Kidney (tissue), 14 donors: ENCODE measurements around the gene SLCO1B1. TPM values are rescaled to one million over a fixed set of nuclear protein-coding genes. Genes with fewer than 3 reads are reported as not detected.

Source experiments
- DNase-seq, 5 donors: peaks; one replicate each; pipeline ENCODE4 v3.0.0-alpha.2; 2013 to 2020
- FAIRE-seq: peaks from 2 replicates; lab custom pipeline; 2012; peaks lifted over from hg19 to GRCh38; lab: Jason Lieb, UNC
- H3K27ac ChIP-seq, 2 donors: one replicate each; pipeline ENCODE4 v1.7.0; 2013; ENCODE audit warnings: low read depth in 2 of 2, low read length in 2 of 2, inconsistent platforms in 1 of 2
- H3K27me3 ChIP-seq: one replicate; pipeline ENCODE4 v1.7.1; 2013; ENCODE audit warnings: low read length, inconsistent platforms; ENCODE audit not compliant: control insufficient read depth, insufficient read depth
- H3K36me3 ChIP-seq, 3 donors: one replicate each; pipeline versions ENCODE4 v1.7.0 to v1.7.1; 2013; ENCODE audit warnings: low read length in 3 of 3, control low read depth in 1 of 3, inconsistent platforms in 1 of 3; ENCODE audit not compliant: insufficient read depth in 3 of 3, control insufficient read depth in 2 of 3
- H3K4me1 ChIP-seq, 3 donors: one replicate each; pipeline versions ENCODE4 v1.7.0 to v1.7.1; 2013; ENCODE audit warnings: low read length in 3 of 3, inconsistent platforms in 1 of 3, low read depth in 1 of 3; ENCODE audit not compliant: control insufficient read depth in 2 of 3, insufficient read depth in 2 of 3
- H3K4me3 ChIP-seq, 3 donors: one replicate each; pipeline versions ENCODE4 v1.7.0 to v1.8.1; 2013; ENCODE audit warnings: low read length in 3 of 3, control low read depth in 1 of 3, inconsistent platforms in 1 of 3
- H3K9ac ChIP-seq, 3 donors: one replicate each; pipeline versions ENCODE4 v1.7.0 to v1.7.1; 2013; ENCODE audit warnings: low read length in 3 of 3, control low read depth in 1 of 3, inconsistent platforms in 1 of 3
- H3K9me3 ChIP-seq, 3 donors: one replicate each; pipeline versions ENCODE4 v1.7.0 to v1.7.1; 2013; ENCODE audit warnings: low read length in 3 of 3, control low read depth in 1 of 3, inconsistent platforms in 1 of 3; ENCODE audit not compliant: control insufficient read depth in 2 of 3, insufficient read depth in 1 of 3
- CTCF ChIP-seq: IDR thresholded peaks from 3 replicates; pipeline ENCODE4 v1.5.1; 2012; ENCODE audit warnings: mild to moderate bottlenecking, moderate library complexity, borderline replicate concordance; ENCODE audit not compliant: insufficient read depth; ENCODE audit errors: extremely low read depth
- intact Hi-C: fragments of 100-400 bp; cut with DNase I; formaldehyde crosslinking; loops from one replicate; pipeline ENCODE4 v1.11.1; 2022
- polyA plus RNA-seq: library from polyadenylated mRNA; stranded (reverse); fragments of 350-450 nt; fragmentation: Illumina TruSeq; extraction: RNeasy Lipid Tissue Mini Kit (QIAGEN cat#74804); gene quantifications from one replicate; pipeline ENCODE4 v1.2.3, GENCODE V29; 2014; ENCODE audit warnings: low read depth, low replicate concordance; ENCODE audit not compliant: insufficient read depth
- total RNA-seq: library from RNA; stranded (reverse); fragmentation: NEBNext Ultra II Directional; extraction: Animal tissue kit (Norgen Biotek cat#: 25700); gene quantifications from one replicate; pipeline ENCODE4 v1.2.1, GENCODE V29; 2021
- donor health status: control.
- donor health status: control.
- donor health status: control.
- donor health status: control.
- donor health status: control.
- donor health status: DM: yes; HTN: yes; CAD: no.
- donor health status: Normal renal cell carcinoma (clear cell type).

SLCO1B1 gene
- total and polyA plus RNA-seq, 2 donors from 2014 or later = not detected

GRCh38 chr12:21221778-21222177 is 90.8 kb downstream of the SLCO1B1 start:
- no peak for FAIRE-seq
- intact Hi-C loops = no loop called here
- no peaks in the 10 kb centered on the region for H3K4me1 ChIP-seq
- no peaks in the 10 kb centered on the region for H3K27me3 ChIP-seq
- H3K9me3 ChIP-seq = no peaks in the 10 kb centered on the region
- H3K9ac ChIP-seq = no peak overlapping the region
- H3K27ac ChIP-seq = no peak overlapping the region
- TF ChIP-seq CTCF = no peak
- DNase-seq = no peak
- H3K36me3 ChIP-seq = no peaks in the 10 kb centered on the region
- H3K4me3 ChIP-seq = no peak overlapping the region

DNA sequence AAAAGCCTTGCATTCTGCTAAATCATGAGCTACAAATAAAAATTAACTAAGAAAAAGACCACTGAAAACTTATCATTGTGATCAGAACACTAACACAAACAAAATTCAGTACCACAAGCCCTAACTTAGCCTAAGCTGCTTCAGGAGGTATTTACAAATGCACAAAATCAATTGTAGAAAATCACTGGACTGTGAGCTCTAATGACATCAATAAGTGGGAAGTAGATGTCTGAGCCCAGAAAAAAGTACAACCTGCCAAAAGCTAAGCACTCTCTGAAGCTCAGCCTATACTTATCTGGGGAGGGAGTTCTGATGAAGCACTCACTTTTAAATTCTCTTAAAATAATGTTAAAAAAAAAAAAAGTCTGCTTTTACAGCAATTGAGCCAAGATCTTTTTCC is 92.9 kb downstream of the SLCO1B1 start:
- DNase-seq (no peak), FAIRE-seq (no peak)
- no peak overlapping the region for H3K9ac ChIP-seq
- H3K9me3 ChIP-seq = no peaks in the 10 kb centered on the region
- intact Hi-C loops = no loop called here
- no peak for TF ChIP-seq CTCF
- no peaks in the 10 kb centered on the region for H3K4me1 ChIP-seq
- no peaks in the 10 kb centered on the region for H3K36me3 ChIP-seq
- H3K27me3 ChIP-seq = no peaks in the 10 kb centered on the region
- no peak overlapping the region for H3K27ac ChIP-seq
- no peak overlapping the region for H3K4me3 ChIP-seq

- Histone ChIP-seq H3K4me3 (no peak overlapping the region), H3K27me3 (no peaks in the 10 kb centered on the region), H3K9me3 (no peaks in the 10 kb centered on the region), H3K4me1 (no peaks in the 10 kb centered on the region), H3K36me3 (no peaks in the 10 kb centered on the region), H3K9ac (no peak overlapping the region), H3K27ac (no peak overlapping the region)
- FAIRE-seq (no peak), DNase-seq (no peak)
- TF ChIP-seq CTCF = no peak
- intact Hi-C loops = no loop called here
Observed at GRCh38 chr12:21234395-21234794, 103.4 kb downstream of the SLCO1B1 start.

GRCh38 chr12:21239866-21240265 is 108.9 kb downstream of the SLCO1B1 start:
- no peaks in the 10 kb centered on the region for H3K4me1 ChIP-seq
- no peak overlapping the region for H3K4me3 ChIP-seq
- intact Hi-C loops = no loop called here
- H3K36me3 ChIP-seq = no peaks in the 10 kb centered on the region
- H3K9me3 ChIP-seq = no peaks in the 10 kb centered on the region
- no peak overlapping the region for H3K9ac ChIP-seq
- H3K27ac ChIP-seq = no peak overlapping the region
- FAIRE-seq = no peak
- H3K27me3 ChIP-seq = no peaks in the 10 kb centered on the region
- DNase-seq = no peak
- no peak for TF ChIP-seq CTCF
